HS-27A (cell line): ENCODE data around the gene TRIM27.
"Not testable (repeated sequence)": the region's sequence is repeated elsewhere in the genome, so short reads cannot be mapped to it uniquely, and the experiment has no call there.

Source experiments
- DNase-seq: peaks from one replicate; pipeline ENCODE4 v3.0.0-alpha.2; 2012; ENCODE audit warnings: low read depth, missing footprints

Gene TRIM27

GRCh38 chr6:28864326-28864923 is 59.4 kb downstream of the TRIM27 start:
- no peak for DNase-seq

GRCh38 chr6:28863604-28864325 is 60.0 kb downstream of the TRIM27 start:
- peak; percentile 82 for DNase-seq

- DNase-seq, result no peak
Observed at GRCh38 chr6:28862077-28862476, 61.7 kb downstream of the TRIM27 start.

- no peak for DNase-seq
Observed at GRCh38 chr6:28861339-28861738, 62.4 kb downstream of the TRIM27 start.

- DNase-seq, result no peak
Observed at GRCh38 chr6:28860581-28860980, 63.2 kb downstream of the TRIM27 start.

- DNase-seq, result no peak
Observed at GRCh38 chr6:28858963-28859362, 64.8 kb downstream of the TRIM27 start.

- no peak for DNase-seq
Observed at GRCh38 chr6:28856620-28857005, 67.2 kb downstream of the TRIM27 start.

- DNase-seq, result not testable (repeated sequence)
Observed at GRCh38 chr6:28854405-28854804, 69.4 kb downstream of the TRIM27 start.
